GM21737 (cell line): Measurements from ENCODE around the gene DPP7.

Source experiments
- ATAC-seq: cut with Tn5 transposase; IDR thresholded peaks from one replicate; pipeline ENCODE4 v1.9.1; 2021; ENCODE audit warnings: mild to moderate bottlenecking, moderate library complexity; ENCODE audit not compliant: unreplicated experiment

The DPP7 gene

DNA sequence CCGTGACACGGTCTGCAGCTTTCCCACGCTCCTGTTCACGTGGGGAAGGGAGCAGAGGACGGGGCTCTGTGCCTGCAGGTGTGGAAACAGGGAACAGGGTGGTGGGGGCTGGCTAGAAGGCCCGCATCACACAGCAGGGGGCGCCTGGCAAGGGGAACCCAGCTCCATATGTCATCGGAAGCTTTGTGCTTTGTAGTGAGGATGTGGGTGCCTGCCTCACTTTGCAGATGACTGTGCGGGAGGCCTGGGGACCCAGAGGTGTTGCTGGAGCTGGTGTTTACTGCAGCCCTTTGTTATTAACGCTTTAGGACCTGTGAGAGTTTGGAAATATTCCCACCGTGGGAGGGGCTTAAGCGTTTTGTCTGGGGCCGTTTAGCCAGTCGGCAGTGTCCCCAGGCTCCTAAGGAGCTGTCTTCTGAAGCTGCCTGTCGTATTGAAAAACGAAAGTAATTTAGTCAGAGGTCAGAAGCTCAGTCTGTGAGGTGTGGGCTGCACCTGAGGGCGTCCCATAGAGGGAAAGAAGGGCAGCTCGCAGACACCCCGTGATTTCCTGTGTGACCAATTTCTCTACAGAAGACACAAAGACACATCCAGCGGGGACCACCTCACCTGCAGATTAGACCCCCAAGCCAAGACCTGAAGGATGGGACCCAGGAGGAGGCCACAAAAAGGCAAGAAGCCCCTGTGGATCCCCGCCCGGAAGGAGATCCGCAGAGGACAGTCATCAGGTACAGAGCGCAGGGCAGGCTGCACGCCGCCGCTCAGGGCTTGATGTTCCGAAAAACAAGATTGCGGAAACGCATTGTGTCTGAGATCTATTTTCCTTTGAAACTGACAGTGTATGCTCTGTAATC, 18.6 kb downstream of the DPP7 start:
- ATAC-seq: peak; percentile 63

DNA sequence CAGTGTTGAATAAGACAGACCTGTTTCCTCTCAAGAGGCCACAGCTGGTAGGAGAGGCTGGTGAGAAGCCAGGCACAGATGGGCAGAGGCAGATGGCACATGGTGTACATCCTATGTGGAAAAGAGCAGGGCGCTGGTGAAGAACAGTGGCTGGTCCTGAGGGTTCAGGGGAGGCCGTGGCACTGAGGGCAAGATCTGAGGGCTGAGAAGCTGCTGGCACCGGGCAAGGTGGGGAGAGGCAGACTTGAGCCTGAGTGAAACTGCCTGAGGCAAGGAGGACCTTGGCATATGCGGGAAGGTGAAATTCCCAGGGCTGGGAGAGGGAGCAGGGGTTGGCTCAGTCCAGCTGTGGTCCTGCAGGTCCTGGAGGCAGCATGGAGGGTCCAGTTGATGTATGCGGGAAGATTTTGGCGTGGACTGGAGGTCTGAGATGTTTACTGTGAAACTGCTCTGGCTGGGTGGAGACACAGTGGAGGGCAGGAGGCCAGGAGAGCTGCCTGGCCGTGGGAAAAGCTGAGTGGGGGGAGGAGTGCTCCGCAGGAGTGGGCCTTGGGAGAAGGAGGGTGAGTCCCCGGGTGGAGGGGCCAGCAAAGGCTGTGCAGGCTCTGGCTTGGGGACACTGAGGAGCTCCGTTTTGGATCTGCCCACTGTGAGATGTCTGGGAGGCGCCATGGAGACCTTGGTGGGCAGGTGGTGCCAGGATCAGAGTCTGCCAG, 25.1 kb downstream of the DPP7 start:
- no peak for ATAC-seq

DNA sequence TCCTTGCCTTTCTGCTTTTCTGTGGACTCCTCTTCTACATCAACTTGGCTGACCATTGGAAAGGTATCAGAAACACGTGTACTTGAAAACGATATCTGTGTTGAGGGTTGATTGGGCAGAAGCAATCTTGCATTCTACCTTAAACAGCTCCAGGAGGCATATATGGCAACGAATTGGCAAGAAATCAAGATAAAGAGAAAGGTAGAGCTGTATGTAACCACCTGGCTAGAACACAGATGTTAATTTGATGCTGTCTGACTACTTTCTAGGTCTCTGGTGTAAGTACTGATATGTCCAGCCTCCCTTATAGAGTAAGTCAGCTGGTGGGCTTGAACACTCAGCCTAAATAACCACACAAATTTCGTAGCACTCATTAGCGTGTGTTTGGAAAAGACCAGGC, 26.4 kb downstream of the DPP7 start:
- ATAC-seq: no peak

DNA sequence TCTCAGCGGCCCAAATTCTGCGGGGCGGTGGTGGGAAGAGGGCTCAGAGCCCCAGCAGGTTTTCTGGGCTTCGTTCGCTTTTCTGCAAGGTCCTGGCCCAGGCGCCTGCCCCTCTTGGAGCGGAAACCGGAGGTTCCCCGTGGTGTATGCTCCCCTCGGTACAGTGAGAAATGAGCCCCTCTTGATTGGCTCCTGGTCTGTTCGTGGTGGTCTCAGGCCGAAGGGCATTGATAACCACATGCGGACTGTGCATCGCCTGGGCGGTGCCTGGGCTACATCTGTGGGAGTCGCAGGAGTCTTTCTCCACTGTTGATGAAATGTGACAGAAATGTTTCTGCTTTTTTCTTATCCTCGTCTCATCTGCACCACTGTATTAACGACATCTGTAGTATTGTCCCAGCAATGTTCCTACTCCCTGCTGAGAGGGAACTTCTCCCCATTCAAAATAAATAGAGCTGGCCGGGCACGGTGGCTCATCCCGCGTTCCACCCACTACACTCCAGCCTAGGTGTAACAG, 27.1 kb downstream of the DPP7 start:
- ATAC-seq: no peak

DNA sequence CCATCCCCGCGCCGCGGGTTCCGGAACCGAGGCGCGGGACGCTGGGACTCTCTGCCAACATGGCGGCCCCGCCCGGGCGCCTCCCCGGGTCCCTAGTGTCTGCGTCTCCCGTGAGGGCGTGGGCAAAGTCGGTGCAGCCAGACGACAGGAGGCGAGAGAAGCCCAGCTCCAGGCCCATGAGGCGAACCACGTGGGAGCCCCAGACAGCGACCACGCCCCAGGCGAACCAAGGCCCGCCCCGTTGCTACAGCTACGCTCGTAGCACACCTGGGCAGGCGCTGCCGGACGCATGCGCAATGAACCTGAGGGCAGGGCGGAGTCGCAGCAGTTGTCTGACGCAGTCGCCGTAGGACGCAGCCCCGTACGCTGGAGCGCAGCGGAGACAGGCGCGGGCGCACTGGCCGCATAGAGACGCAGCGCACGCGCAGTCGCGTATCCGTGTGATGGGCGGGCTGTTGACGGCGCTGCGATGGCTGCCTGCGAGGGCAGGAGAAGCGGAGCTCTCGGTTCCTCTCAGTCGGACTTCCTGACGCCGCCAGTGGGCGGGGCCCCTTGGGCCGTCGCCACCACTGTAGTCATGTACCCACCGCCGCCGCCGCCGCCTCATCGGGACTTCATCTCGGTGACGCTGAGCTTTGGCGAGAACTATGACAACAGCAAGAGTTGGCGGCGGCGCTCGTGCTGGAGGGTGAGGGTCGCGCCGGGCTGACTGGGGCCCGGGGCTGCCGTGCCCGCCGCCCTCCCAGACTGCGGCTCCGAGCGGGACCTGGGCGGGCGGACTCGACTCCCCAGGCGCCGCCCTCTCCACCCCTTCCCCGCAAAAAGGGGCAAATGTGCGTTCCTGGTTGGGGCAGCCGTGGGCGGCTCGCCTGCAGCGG, 27.8 kb downstream of the DPP7 start, which contains the start of gene MAN1B1:
TSS of gene MAN1B1 (plus strand) at position 455 of the 878 bp plus-strand sequence. CDS start at position 470, 15 bp downstream.
- ATAC-seq: peak; percentile 66

DNA sequence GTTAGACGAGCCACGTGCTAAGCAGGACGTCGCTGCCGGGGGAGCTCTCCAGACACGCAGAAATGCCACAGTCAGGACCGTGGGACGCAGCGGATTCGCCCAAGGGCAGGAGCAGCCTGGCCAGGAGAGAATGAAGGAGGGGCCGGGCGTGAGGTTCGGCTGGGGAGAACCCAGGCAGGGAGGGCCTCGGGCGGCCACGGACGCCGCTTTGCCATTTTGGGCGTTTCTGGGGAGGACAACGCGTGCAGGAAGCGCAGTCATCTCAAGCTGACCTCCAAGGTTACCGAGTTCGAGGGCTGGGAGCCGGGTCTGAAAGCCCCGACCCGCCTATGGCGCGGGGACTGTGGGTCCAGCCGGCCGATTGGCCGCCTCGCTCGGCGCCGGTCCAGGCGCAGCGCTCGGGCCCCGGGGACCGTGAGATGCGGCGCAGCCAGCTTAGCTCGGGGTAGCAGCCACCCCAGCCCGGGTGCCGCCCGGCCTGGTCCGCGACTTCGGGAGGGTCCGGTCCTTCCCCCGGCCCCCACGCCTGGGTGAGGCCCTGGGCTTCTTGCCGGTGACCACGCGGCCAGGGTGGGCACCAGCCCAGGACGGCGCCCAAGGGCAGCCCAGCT, 28.5 kb downstream of the DPP7 start:
- no peak for ATAC-seq

DNA sequence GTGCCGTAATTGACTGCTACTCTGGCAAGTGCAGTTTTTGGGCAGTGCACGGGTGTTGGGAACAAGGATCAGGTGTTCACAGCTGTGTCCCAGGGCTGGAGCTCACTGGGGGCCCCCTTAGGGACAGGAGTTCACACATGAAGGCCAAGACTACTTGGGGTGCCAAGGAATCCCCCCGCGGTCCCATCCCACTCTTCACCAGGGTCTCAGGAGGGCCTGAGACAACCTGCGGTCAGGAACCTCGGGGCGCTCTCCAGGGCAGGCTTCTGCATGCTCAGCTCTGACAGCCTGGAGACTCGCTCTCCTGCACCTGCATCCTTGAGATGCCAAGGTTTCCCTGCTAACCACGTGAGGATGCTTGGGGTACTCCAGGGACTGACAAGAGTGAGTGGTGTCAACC, 30.0 kb downstream of the DPP7 start:
- ATAC-seq: no peak

DNA sequence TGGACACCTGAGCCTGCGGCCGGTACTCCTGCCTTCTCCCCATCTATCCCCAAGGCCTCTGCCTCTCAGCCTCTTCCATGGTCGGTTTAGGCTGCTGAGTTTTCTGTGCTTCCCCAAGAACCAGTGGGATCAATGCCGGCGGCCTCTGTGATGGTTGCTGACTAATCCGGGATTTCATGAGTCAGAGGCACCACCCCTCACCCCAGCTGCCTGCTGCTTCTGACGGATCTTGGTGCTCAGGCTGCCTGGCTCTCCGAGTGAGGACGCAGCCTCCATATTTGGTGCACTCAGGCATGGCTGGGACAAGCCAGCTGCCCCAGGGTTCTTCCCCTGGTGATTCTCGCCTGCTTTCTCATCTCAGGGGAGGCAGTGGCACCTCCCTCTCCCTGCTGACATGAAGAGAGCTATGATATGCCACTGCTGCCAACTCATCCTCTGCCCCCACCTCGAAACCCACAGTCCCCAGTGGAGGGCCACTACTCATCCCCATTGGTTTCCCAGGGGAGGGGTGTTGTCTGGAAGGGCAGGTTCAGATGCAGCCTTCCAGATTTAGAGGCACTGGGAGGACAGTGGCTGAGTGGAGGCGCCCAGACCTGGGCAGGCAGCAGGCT, 31.0 kb downstream of the DPP7 start:
- ATAC-seq: no peak

DNA sequence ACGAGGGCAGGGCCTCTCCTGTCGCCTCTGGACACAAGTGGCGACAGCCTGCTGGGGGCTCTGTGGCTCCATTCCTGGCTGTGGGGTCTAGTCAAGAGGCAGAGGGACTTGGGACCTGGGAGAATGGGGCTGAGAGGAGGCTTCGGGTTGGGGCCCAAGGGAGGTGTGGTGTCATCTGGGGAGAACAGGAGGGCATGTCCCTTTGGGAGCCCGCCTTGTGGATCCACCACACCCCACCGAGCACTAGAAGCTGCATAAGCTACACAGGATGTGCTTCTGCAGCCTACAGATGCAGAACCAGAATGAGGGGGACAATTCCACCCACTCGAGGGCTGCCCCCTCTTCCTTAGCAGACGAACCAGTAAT, 31.6 kb downstream of the DPP7 start:
- no peak for ATAC-seq

DNA sequence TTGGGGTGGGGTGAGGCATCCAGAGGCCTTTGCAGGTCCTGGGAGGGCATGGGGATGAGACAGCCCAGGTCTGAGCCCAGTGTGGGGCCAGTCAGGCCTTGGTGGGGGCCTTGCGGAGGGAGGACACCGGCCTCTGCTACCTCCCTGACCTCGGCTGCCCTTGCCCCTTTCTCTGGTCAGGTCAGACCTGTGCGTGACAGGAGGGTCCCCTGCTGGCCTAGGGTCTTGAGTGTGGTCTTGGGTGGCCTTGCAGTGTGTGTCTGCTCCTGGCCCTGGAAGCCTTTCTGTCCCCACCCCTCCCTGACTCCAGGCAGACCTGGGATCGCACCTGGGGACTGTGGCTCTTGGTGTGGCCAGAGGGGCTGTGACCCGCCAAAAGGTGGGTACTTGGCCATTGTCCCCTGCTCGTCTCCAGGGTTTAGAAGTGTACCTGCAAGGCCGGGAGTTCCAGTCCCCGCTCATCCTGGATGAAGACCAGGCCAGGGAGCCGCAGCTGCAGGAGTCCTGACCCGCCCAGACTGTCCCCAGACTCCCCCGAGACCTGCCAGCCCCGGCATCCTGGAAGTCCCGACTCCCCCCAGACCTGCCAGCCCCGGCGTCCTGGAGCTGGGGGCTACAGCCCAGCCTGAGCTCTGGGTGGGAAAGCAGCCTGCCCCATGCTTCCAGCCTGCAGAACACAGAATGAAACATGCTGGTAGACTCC, 32.2 kb downstream of the DPP7 start:
- ATAC-seq: no peak

DNA sequence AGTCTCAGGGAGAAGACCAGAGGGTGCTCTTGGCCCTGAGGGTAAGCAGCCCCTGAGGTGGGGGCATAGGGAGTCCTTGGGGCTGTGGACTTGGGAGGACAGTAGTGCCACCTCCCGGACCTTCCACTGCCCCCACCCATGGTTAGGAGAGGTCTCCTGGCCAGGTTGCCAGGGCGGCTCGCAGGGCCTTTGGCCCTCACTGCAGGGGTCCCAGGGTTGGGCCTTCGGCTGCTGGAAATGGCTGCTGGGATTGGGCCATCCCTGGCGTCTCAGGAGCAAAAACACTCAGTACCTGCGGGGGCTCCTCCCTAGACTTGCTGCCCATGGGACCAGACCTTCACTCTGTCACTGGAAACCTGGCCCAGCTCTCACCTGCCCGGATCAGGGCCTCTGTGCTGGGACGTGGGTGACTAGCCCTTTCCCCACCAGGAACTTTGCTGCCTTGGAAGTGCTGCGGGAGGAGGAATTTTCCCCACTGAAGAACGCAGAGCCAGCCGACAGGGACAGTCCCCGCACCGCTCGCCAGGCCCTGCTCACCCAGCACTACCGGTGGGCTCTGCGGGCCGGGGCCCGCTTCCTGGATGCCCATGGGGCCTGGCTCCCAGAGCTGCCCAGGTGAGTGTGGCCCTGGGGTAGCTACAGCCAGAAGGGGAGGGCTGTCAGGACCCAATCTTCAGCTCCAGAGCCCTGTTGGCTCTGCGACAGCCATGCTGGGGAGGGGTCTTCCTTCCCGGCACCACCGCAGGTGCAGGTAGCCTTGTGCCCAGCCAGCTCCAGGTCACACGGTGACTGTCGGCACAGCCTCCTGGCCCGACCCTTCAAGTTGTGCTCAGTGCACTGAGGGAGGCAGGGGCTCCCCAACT, 34.0 kb downstream of the DPP7 start:
- ATAC-seq: no peak

DNA sequence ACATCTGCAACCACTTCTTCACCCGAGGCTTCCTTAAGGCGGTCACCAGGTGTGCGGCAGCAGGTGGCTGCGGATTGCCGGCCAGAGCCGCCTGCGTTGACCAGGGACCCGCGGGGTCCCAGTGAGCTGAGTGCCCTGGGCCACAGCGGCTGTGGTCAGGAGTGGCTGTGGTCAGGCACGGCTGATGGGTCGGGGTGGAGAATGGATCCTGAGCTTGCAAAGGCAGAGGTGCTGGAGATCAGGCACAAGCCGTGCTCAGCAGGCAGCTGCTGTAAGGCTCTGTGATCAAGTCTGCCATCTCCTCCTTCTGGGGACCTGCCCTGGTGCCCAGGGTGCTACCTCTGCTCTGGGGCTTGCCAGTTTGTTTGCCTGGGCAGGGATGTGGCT, 35.1 kb downstream of the DPP7 start:
- ATAC-seq: no peak

DNA sequence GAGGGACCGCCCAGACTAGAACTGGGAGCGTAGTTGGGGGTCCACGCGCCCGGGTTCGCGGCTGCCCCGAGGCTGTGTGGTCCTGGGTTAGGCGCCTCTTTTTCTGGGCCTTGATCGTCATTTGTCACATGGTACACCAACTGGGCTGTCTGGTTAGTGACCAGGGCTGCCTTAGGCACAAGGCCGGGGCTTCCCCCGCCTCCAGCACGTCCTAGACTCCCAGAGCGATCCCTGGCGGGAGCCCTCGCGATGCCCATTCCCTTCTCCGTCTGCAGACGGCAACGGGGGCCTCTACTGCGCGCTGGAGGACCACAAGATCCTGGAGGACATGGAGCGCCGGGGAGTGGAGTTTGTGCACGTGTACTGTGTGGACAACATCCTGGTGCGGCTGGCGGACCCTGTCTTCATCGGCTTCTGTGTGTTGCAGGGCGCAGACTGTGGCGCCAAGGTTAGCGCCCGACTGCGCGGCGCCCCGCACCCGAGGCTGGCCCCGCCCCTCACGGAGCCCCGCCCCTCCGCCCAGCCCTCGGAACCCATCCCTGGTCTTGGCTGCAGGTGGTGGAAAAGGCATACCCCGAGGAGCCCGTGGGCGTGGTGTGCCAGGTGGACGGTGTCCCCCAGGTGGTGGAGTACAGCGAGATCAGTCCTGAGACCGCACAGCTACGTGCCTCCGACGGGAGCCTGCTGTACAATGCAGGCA, 35.7 kb downstream of the DPP7 start:
- ATAC-seq: no peak

DNA sequence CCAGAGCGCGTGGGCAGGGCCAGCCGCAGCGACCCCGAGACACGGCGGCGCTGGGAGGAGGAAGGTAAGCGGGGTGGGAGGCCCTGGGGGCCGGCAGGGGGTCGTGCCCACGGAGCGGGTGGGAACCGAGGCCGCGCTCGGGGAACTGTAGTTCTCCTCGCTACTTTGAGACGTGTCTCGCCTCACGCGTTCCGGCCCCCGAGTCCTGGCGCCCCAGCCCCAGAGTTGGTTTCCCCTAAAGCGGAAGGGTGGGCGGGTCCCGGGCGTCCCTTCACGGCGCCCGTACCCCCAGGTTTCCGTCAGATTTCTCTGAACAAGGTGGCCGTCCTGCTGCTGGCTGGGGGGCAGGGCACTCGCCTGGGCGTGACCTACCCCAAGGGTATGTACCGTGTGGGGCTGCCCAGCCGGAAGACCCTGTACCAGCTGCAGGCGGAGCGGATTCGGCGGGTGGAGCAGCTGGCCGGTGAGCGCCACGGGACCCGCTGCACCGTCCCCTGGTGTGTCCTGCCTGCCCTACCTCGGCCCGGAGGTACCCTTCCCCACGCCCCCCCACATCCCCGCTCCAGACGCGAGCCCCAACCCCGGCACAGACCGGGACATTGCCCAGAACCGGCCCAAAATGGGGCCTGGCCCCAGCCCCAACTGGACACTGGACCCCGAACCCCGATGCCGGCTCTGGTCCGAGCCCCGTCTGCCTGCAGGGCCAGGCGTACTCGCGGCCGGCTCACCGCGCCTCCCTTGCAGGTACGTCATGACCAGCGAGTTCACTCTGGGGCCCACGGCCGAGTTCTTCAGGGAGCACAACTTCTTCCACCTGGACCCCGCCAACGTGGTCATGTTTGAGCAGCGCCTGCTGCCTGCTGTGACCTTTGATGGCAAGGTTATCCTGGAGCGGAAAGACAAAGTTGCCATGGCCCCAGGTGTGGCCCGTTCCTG, 36.5 kb downstream of the DPP7 start:
- ATAC-seq: peak; percentile 23

DNA sequence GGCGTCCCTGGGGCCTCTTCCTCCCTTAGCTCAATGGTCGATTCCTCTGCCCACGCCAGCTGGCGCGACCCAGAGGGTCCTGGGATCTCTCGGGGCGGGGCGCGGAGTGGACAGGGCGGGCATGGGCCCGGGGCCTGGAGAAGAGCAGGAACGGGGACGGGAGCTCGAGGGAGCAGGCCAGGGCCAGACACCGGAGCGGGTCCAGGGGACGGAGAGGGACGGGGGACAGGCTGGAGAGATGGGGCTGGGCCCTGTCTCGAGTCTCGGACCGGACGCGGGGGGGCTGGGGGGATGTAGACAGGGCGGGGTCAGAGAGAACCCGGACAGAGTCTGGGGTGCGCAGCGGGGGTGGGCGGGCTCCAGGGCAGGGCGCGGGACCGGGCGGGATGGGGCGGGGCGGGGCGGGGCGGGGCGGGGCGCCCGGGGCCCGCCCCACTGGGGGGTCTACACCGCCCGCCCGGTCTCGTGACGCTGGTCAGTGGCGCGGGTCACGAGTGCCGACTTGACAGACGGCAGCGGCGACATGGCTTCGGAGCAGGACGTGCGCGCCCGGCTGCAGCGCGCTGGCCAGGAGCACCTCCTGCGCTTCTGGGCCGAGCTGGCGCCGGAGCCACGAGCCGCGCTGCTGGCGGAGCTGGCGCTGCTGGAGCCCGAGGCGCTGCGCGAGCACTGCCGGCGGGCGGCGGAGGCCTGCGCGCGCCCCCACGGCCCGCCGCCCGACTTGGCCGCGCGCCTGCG, 37.4 kb downstream of the DPP7 start, which contains the start of gene UAP1L1:
TSS of gene UAP1L1 (plus strand) at position 508 of the 738 bp plus-strand sequence. CDS start at position 524, 16 bp downstream.
- ATAC-seq: peak; percentile 46

DNA sequence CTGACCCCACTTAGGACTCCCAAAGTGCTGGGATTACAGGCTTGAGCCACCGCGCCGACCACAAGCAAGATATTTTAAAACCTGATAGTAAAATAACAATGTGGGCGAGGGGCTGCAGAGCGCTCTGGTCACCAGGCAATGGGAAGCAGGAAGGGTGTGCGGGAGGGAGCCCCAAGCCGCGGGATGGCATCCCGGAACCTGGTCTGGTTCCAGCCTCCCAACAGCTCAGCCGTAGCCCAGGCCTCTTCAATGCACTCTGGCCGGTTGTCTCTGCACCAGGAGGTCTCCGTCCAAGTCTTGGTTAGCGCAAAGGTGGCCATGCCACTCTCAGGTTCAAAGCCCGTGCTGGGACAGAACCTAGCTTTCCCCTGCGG, 37.9 kb downstream of the DPP7 start:
- ATAC-seq: peak; percentile 3
